GM21576 (cell line): ENCODE data around the gene KCNJ15.

Experiments used
- ATAC-seq: cut with Tn5 transposase; IDR thresholded peaks from one replicate; pipeline ENCODE4 v1.9.1; 2021; ENCODE audit warnings: mild to moderate bottlenecking, moderate library complexity; ENCODE audit not compliant: unreplicated experiment

Gene KCNJ15

GRCh38 chr21:38267991-38268863 is 11.4 kb downstream of the KCNJ15 start:
- ATAC-seq = no peak

GRCh38 chr21:38268864-38269575 is 12.2 kb downstream of the KCNJ15 start:
- ATAC-seq = no peak

- ATAC-seq = peak; percentile 72
These were observed 12.8 kb downstream of the KCNJ15 start for GRCh38 chr21:38269576-38269936.

GRCh38 chr21:38272215-38272614 is 15.4 kb downstream of the KCNJ15 start:
- no peak for ATAC-seq

- no peak for ATAC-seq
These were observed 17.2 kb downstream of the KCNJ15 start for GRCh38 chr21:38273745-38274542.

- ATAC-seq = no peak
These were observed 20.8 kb downstream of the KCNJ15 start for GRCh38 chr21:38277501-38278131.

- ATAC-seq = no peak
These were observed 23.7 kb downstream of the KCNJ15 start for GRCh38 chr21:38280454-38280853.

- no peak for ATAC-seq
These were observed 24.1 kb downstream of the KCNJ15 start for GRCh38 chr21:38280867-38281266.

- ATAC-seq = no peak
These were observed 26.1 kb downstream of the KCNJ15 start for GRCh38 chr21:38282921-38283320.

- ATAC-seq = no peak
These were observed 27.4 kb downstream of the KCNJ15 start for GRCh38 chr21:38284216-38284615.

- ATAC-seq = no peak
These were observed 30.1 kb downstream of the KCNJ15 start for GRCh38 chr21:38286739-38287471.

GRCh38 chr21:38287476-38287875 is 30.7 kb downstream of the KCNJ15 start:
- no peak for ATAC-seq

GRCh38 chr21:38289705-38290485 is 33.1 kb downstream of the KCNJ15 start:
- ATAC-seq = no peak

GRCh38 chr21:38290809-38291208 is 34.0 kb downstream of the KCNJ15 start:
- ATAC-seq = no peak

- no peak for ATAC-seq
These were observed 35.1 kb downstream of the KCNJ15 start for GRCh38 chr21:38291874-38292273.

- ATAC-seq = no peak
These were observed 36.3 kb downstream of the KCNJ15 start for GRCh38 chr21:38293113-38293512.

- no peak for ATAC-seq
These were observed 37.0 kb downstream of the KCNJ15 start for GRCh38 chr21:38293765-38294164.

- ATAC-seq = no peak
These were observed 37.8 kb downstream of the KCNJ15 start for GRCh38 chr21:38294609-38295008.

GRCh38 chr21:38295997-38296764 is 39.4 kb downstream of the KCNJ15 start:
- ATAC-seq = no peak
